A549 (cell line): ENCODE data around the gene LOXHD1. TPM values are rescaled to one million over a fixed set of nuclear protein-coding genes. Genes with fewer than 3 reads are reported as not detected.

Experiments
- ATAC-seq, 2 experiments: fragments of 200-7000 bp in 1 of 2; fragments of >200 bp in 1 of 2; cut with Nextera tagmentation in 1 of 2; cut with Tn5 transposase in 1 of 2; 3 replicates each; pipeline versions ENCODE4 v1.8.0 to v1.9.1; 2018 to 2020; ENCODE audit warnings: mild to moderate bottlenecking in 1 of 2, moderate library complexity in 1 of 2
- CTCF ChIA-PET: fragments of 300-600 bp; sonication (Branson Sonifier 250); formaldehyde crosslinking; extraction: SDS; loops from one replicate; lab custom pipeline; 2021; ENCODE audit warnings: antibody characterized with exemption, inconsistent platforms; lab: Yijun Ruan, JAX
- POLR2A ChIA-PET: fragments of 350-600 bp; formaldehyde crosslinking; extraction: SDS; loops from one replicate; lab custom pipeline; 2021; ENCODE audit warnings: antibody characterized with exemption, inconsistent platforms; lab: Yijun Ruan, JAX
- DNase-seq, 2 experiments: peaks; one replicate each; pipeline versions ENCODE4 v3.0.0 to v3.0.0-alpha.2; 2011 to 2016; ENCODE audit warnings: low read depth in 1 of 2, low spot score in 1 of 2
- FAIRE-seq: peaks from 2 replicates; lab custom pipeline; 2011; peaks lifted over from hg19 to GRCh38; lab: Jason Lieb, UNC
- H3K27ac ChIP-seq, 2 experiments: fragments of >200 bp; sonication (Bioruptor Twin); formaldehyde crosslinking; 3 replicates each; pipeline ENCODE4 v1.5.1; 2016 to 2017
- H3K4me1 ChIP-seq: fragments of >200 bp; sonication (Bioruptor Twin); formaldehyde crosslinking; 3 replicates; pipeline ENCODE4 v1.6.1; 2016
- H3K4me2 ChIP-seq: fragments of >200 bp; sonication (Bioruptor Twin); formaldehyde crosslinking; 3 replicates; pipeline ENCODE4 v1.6.1; 2016
- H3K4me3 ChIP-seq: fragments of >200 bp; sonication (Bioruptor Twin); formaldehyde crosslinking; 3 replicates; pipeline ENCODE4 v1.5.1; 2016
- H3K9me3 ChIP-seq: fragments of >200 bp; sonication (Bioruptor Twin); formaldehyde crosslinking; 3 replicates; pipeline ENCODE4 v1.6.1; 2016
- BHLHE40 ChIP-seq: IDR thresholded peaks from 2 replicates; pipeline ENCODE4 v1.6.1; 2012; ENCODE audit warnings: low read depth, low read length, inconsistent platforms
- CHD2 ChIP-seq: fragments of 150-350 bp; IDR thresholded peaks from 2 replicates; pipeline ENCODE4 v1.6.1; 2014; ENCODE audit warnings: low read length; ENCODE audit not compliant: partially characterized antibody
- CHD4 ChIP-seq: fragments of 200-600 bp; sonication (generic); IDR thresholded peaks from 2 replicates; pipeline ENCODE4 v1.6.1; 2016; ENCODE audit warnings: antibody characterized with exemption, mild to moderate bottlenecking, borderline replicate concordance
- EP300 ChIP-seq, 2 experiments: fragments of >200 bp; sonication (Bioruptor Twin); formaldehyde crosslinking; IDR thresholded peaks; 2 replicates in 1 of 2; 3 replicates in 1 of 2; pipeline ENCODE4 v1.6.1; 2016 to 2017
- FOSL2 ChIP-seq, 2 experiments: fragments of 450-650 bp in 1 of 2; fragments of >200 bp in 1 of 2; sonication (Bioruptor Twin) in 1 of 2; formaldehyde crosslinking; IDR thresholded peaks; 2 replicates each; pipeline versions ENCODE4 v1.5.0 to v1.6.1; 2016 to 2020; ENCODE audit warnings: mild to moderate bottlenecking in 1 of 2, moderate library complexity in 1 of 2
- HMGXB4 ChIP-seq: fragments of 250-450 bp; sonication (Bioruptor Pico); IDR thresholded peaks from 2 replicates; pipeline ENCODE4 v1.5.0; 2021; ENCODE audit warnings: mild to moderate bottlenecking, moderate library complexity, borderline replicate concordance
- HOXA7 ChIP-seq: fragments of 250-450 bp; sonication (Bioruptor Pico); IDR thresholded peaks from 2 replicates; pipeline ENCODE4 v1.5.0; 2020; ENCODE audit warnings: mild to moderate bottlenecking, moderate library complexity
- MAZ ChIP-seq: fragments of 150-350 bp; IDR thresholded peaks from 2 replicates; pipeline ENCODE4 v1.6.1; 2014; ENCODE audit warnings: antibody characterized with exemption, low read depth, low read length, borderline replicate concordance
- NPAS2 ChIP-seq: fragments of 250-450 bp; sonication (Bioruptor Pico); IDR thresholded peaks from 2 replicates; pipeline ENCODE4 v1.8.0; 2022; ENCODE audit warnings: mild to moderate bottlenecking, moderate library complexity, borderline replicate concordance
- PHF8 ChIP-seq: fragments of 200-600 bp; sonication (generic); IDR thresholded peaks from 2 replicates; pipeline ENCODE4 v1.6.1; 2016; ENCODE audit warnings: low read depth, mild to moderate bottlenecking, antibody characterized with exemption, moderate library complexity, borderline replicate concordance
- POLR2AphosphoS2 ChIP-seq: conservative IDR thresholded peaks from 2 replicates; pipeline ENCODE4 v1.6.1; 2012; ENCODE audit warnings: low read length, improper control_type of control experiment, inconsistent platforms
- RAD21 ChIP-seq, 2 experiments: fragments of >200 bp in 1 of 2; sonication (Bioruptor Twin) in 1 of 2; formaldehyde crosslinking in 1 of 2; IDR thresholded peaks in 1 of 2; conservative IDR thresholded peaks in 1 of 2; 2 replicates in 1 of 2; 3 replicates in 1 of 2; pipeline ENCODE4 v1.6.1; 2012 to 2018; ENCODE audit warnings: inconsistent platforms in 1 of 2
- RFX5 ChIP-seq: fragments of 450-650 bp; IDR thresholded peaks from 2 replicates; pipeline ENCODE4 v1.7.1; 2014; ENCODE audit warnings: antibody characterized with exemption, mild to moderate bottlenecking, moderate library complexity
- RNF2 ChIP-seq: fragments of 200-600 bp; sonication (generic); IDR thresholded peaks from 2 replicates; pipeline ENCODE4 v1.6.1; 2016; ENCODE audit warnings: low read depth, mild to moderate bottlenecking, antibody characterized with exemption, moderate library complexity, borderline replicate concordance
- SMC3 ChIP-seq: fragments of >200 bp; sonication (Bioruptor Twin); formaldehyde crosslinking; IDR thresholded peaks from 3 replicates; pipeline ENCODE4 v1.6.1; 2018; ENCODE audit warnings: inconsistent platforms
- TFCP2L1 ChIP-seq: fragments of 250-450 bp; sonication (Bioruptor Pico); IDR thresholded peaks from 2 replicates; pipeline ENCODE4 v1.5.0; 2021; ENCODE audit warnings: mild to moderate bottlenecking
- TP53 ChIP-seq: fragments of 250-450 bp; sonication (Bioruptor Pico); IDR thresholded peaks from 2 replicates; pipeline ENCODE4 v1.5.0; 2021; ENCODE audit warnings: mild to moderate bottlenecking, moderate library complexity
- USF2 ChIP-seq: fragments of 450-650 bp; IDR thresholded peaks from 2 replicates; pipeline ENCODE4 v1.6.1; 2014; ENCODE audit warnings: antibody characterized with exemption
- WGBS: methylation state at CpG from one replicate; pipeline ENCODE4 v1.1.6; 2017; ENCODE audit errors: missing lambda C conversion rate; 5-methylcytosine and 5-hydroxymethylcytosine counted together
- polyA plus RNA-seq, 4 experiments: library from polyadenylated mRNA; depleted of rRNA in 3 of 4; stranded (reverse); fragments of >200 nt; fragmentation: RNase III in 1 of 4; extraction: RNeasy Plus Mini Kit Qiagen cat#74134 plus additional on column Dnase treatment in 1 of 4; gene quantifications; 2 replicates in 3 of 4; 3 replicates in 1 of 4; pipeline ENCODE4 v1.2.3, GENCODE V29; 2011 to 2017
- TF ChIP-seq, protein P1 (sequence below): IDR thresholded peaks from 2 replicates; pipeline ENCODE4 v1.6.1; 2012
- TF ChIP-seq, protein P2 (sequence below): fragments of >200 bp; sonication (Bioruptor Twin); formaldehyde crosslinking; IDR thresholded peaks from 3 replicates; pipeline ENCODE4 v1.6.1; 2016
- TF ChIP-seq, protein P3 (sequence below): IDR thresholded peaks from 2 replicates; pipeline ENCODE4 v1.6.1; 2012; ENCODE audit warnings: low read depth, borderline replicate concordance

LOXHD1 gene
- polyA plus RNA-seq, 2 of the 4 experiments (the other 2 are of a cell fraction), result not detected

- CTCF ChIA-PET, result interaction anchor here (0.7 to 9.9 kb wide), 11 partner anchors 15 to 523 kb away, joined by 3 to 109 read pairs (median 5); a partner anchor contains a TSS
- Histone ChIP-seq H3K4me2 (no peak overlapping the region), H3K9me3 (no peaks in the 10 kb centered on the region), H3K4me3 (no peak overlapping the region), H3K4me1 (no peaks in the 10 kb centered on the region), H3K27ac (no peak overlapping the region)
- no peak for FAIRE-seq
- 56% methylated on average over 3 of the region's 3 CpGs for WGBS
- DNase-seq, result no peak
- TF ChIP-seq RNF2 (no peak), HMGXB4 (CRISPR knock-in tag) (no peak), BHLHE40 (no peak), FOSL2 (IDR thresholded peaks at IDR 0.05) (no peak), FOSL2 (CRISPR knock-in tag; IDR thresholded peaks at IDR 0.05) (no peak), MAZ (no peak), POLR2AphosphoS2 (no peak), PHF8 (no peak), NPAS2 (no peak), CHD2 (no peak), TP53 (no peak), EP300 (IDR thresholded peaks at IDR 0.05) (no peak)
- TF ChIP-seq, protein P1, sequence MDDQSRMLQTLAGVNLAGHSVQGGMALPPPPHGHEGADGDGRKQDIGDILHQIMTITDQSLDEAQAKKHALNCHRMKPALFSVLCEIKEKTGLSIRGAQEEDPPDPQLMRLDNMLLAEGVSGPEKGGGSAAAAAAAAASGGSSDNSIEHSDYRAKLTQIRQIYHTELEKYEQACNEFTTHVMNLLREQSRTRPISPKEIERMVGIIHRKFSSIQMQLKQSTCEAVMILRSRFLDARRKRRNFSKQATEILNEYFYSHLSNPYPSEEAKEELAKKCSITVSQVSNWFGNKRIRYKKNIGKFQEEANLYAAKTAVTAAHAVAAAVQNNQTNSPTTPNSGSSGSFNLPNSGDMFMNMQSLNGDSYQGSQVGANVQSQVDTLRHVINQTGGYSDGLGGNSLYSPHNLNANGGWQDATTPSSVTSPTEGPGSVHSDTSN, result no peak
- POLR2A ChIA-PET, result no interaction called here
- ATAC-seq, result no peak
Measured at GRCh38 chr18:46659484-46659883, 2.5 kb upstream of the LOXHD1 start.

- no peak for ATAC-seq
- H3K9me3 ChIP-seq, result no peaks in the 10 kb centered on the region
- H3K4me2 ChIP-seq, result no peak overlapping the region
- no peak overlapping the region for H3K27ac ChIP-seq
- no peak for DNase-seq
- WGBS, result 49% methylated on average over 16 of the region's 27 CpGs
- H3K4me3 ChIP-seq, result no peak overlapping the region
- H3K4me1 ChIP-seq, result no peaks in the 10 kb centered on the region
- FAIRE-seq, result no peak
- CTCF ChIA-PET, result interaction anchor here (1.0 to 9.9 kb wide), 13 partner anchors 9 to 505 kb away, joined by 3 to 109 read pairs (median 4); a partner anchor contains a TSS
- POLR2A ChIA-PET, result no interaction called here
- TF ChIP-seq RFX5 (no peak), BHLHE40 (no peak), CHD4 (no peak), TFCP2L1 (CRISPR knock-in tag) (no peak), RAD21 (conservative IDR thresholded peaks at IDR 0.05 in 1 of 2, IDR thresholded peaks at IDR 0.05 in 1 of 2) (no peak), USF2 (no peak), RNF2 (no peak), SMC3 (no peak), HOXA7 (CRISPR knock-in tag) (no peak)
- TF ChIP-seq, protein P2, sequence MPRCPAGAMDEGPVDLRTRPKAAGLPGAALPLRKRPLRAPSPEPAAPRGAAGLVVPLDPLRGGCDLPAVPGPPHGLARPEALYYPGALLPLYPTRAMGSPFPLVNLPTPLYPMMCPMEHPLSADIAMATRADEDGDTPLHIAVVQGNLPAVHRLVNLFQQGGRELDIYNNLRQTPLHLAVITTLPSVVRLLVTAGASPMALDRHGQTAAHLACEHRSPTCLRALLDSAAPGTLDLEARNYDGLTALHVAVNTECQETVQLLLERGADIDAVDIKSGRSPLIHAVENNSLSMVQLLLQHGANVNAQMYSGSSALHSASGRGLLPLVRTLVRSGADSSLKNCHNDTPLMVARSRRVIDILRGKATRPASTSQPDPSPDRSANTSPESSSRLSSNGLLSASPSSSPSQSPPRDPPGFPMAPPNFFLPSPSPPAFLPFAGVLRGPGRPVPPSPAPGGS, result no peak
- TF ChIP-seq, protein P3, sequence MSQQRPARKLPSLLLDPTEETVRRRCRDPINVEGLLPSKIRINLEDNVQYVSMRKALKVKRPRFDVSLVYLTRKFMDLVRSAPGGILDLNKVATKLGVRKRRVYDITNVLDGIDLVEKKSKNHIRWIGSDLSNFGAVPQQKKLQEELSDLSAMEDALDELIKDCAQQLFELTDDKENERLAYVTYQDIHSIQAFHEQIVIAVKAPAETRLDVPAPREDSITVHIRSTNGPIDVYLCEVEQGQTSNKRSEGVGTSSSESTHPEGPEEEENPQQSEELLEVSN, result no peak
- TF ChIP-seq, all 56 proteins: peak for 0
Measured at GRCh38 chr18:46656326-46657114, 500 bp downstream of the LOXHD1 start.
